ENCODE results near the gene CISD1.

The CISD1 gene

DNA sequence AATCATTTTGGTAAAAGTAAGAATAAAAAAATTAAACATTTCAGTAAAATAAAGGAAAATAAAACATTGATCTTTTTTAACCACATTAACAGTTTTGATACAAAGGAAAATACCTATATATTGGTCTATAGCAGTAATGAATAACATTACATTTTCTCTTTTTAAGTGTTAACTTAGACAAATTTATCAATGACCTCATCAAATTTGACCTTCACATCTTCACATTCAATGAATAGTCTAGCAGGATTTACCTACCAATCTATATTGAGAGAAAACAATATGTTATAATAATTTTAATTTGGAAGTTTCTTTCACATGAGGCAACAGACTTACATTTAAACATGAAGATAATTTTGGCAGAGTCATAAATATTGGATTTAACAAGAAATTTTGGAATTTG is 47.9 kb downstream of the CISD1 start:
- no peak for DNase-seq

DNA sequence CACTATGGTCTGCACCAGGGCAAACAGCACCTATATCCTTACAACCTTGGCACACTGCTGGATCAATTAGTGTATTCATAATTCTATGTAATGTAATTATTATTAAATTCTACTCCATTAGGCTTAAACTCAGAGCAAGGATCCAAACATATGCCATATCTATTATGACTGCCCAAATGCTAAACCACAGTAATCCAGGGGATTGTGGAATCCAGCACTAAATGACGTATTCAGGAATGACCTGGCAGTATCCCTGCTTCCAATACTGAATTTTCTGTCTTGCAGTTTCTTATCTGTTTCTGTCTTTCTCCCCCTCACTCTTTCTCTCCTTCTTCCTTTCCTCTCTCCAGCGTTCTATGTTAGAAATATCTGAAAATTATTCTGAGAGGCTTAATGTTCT is 49.4 kb downstream of the CISD1 start:
- DNase-seq, result no peak

DNA sequence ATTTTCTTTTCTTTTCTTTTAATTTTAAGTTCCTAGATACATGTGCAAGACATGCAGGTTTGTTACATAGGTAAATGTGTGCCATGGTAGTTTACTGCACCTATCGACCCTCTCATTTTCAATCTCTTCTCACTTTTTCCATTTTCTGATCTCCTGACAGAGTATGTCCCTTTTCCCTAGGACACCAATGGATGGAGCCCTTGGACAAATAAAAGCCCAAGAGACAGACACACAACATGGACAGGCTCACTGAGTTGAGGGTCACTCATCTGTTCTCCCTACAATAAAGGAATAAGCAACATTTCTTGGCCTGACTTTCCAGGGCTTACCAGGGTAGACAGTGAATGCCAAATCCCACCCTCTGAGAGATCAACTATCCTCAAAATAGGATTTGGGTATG is 50.6 kb downstream of the CISD1 start:
- DNase-seq, result no peak

DNA sequence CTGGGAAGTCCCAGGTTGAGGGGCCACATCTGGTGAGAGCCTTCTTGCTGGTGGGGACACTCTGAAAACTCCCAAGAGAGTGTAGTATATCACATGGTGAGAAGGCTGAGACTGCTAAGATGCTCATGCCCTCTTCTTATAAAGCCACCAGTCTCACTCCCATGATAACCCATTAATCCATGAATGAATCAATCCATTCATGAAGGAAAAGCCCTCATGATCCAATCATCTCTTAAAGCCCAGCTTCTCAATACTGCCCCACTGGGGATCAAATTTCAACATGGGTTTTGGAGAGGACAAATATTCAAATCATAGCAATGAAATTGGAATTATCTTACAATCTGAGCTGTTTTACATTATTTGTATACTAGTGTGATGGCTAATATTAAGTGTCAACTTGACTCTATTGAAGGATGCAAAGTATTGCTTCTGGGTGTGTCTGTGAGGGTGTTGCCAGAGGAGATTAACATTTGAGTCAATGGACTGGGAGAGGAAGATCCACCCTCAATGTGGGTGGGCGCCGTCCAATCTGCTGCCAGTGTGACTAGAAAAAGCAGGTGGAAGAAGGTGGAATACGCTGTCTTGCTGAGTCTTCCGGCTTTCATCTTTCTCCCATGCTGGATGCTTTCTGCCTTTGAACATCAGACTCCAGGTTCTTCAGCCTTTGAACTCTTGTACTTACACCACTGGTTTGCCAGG is 51.5 kb downstream of the CISD1 start:
- no peak for DNase-seq

- no peak for DNase-seq
Measured at GRCh38 chr10:58322072-58322834, 53.3 kb downstream of the CISD1 start.

DNA sequence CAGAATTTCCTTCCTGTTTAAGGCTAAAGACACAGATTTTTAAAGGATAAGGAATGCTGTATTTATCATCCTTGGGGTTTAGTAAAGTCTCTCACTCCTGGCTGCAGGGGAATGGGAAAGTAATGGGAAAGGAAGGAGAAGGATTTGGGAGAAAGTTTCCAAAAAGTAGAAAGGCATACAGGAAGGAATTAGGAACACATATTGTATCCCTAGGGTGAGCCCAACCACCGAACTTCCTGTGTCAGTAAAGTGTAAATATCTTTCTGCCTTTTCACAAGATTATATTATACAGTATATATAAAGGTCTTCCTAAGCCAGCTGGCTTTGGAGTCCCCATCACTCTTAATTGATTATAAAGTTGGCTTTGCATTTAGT is 53.9 kb downstream of the CISD1 start:
- no peak for DNase-seq

- DNase-seq, result no peak
Measured at GRCh38 chr10:58326967-58327381, 58.0 kb downstream of the CISD1 start.

GRCh38 chr10:58328233-58328632 is 59.3 kb downstream of the CISD1 start:
- DNase-seq, result no peak

DNA sequence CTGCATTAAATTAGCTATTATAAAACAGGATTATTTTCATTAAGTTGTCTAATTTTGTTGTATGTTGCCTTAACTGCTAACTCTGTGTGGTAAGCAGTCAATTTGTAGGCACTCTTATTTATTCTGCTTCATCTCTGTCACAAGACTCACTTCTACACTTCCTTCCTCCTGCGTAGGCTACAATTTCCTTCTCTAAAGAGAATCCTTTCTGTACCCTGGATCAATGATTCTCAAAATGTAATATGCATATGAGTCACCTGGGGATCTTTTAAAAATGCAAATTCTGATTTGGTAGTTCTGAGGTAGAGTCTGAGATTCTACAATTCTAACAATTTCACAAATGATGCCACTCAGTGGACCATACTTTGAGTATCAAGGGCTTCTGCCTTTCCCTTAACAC is 61.5 kb downstream of the CISD1 start:
- no peak for DNase-seq

GRCh38 chr10:58331646-58332045 is 62.7 kb downstream of the CISD1 start:
- DNase-seq, result no peak

DNA sequence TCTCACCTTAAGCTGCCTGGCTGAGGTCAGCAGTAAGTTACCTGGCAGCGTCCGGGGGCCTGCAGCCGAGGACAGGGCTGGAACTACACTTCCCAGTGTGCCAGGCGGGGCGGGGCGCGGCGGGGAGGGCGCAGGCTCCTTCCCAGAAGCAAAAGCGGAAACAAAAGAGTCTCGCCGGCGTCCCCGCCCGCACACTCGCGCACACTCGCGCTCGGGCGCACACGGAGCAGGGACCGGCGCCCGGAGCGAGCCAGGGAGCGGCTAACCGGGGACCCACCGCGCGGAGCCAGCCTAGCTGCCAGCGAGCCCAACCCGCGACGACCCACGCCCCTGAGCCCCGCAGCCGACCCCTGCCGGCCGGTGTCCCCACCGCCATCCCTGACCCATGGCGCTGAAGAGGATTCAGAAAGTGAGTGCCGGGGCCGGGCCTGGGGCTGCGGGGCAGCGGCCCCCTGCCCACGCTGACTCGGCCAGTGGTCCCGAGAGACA is 65.9 kb downstream of the CISD1 start, which contains the start of gene UBE2D1:
Gene UBE2D1, plus strand, starts transcription at position 190 of the 489 bp plus-strand sequence. Its CDS starts 196 bp downstream, at position 386.
- DNase-seq, result peak; percentile 88 to 91

GRCh38 chr10:58335306-58336005 is 66.5 kb downstream of the CISD1 start:
- peak; percentile 43 to 44 for DNase-seq

DNA sequence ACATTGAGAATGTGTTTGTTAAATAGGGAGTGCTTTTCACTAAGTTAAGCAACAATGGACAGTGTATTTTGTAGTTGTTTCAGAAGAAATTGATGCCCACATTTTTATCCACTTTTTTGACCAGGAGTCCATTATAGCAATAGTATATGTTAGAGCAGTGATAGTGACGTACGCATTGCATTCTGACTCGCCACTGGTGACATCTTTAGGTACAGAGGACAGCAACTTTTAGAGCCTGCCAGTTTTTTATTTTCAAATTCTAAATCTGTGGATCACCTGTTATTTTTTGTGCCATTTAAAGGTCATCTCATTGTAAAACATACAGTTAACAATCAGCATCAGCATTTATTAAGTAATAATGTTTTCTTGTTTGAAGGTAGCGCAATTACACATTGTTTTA is 67.3 kb downstream of the CISD1 start:
- no peak for DNase-seq
